IMR-90 (cell line): ENCODE results near the gene RTN1.

Source experiments
- CEBPB ChIP-seq: IDR thresholded peaks from 2 replicates; pipeline ENCODE4 v1.6.1; 2012; ENCODE audit warnings: low read depth, low read length, improper control_type of control experiment
- MXI1 ChIP-seq: IDR thresholded peaks from 2 replicates; pipeline ENCODE4 v1.6.1; 2012; ENCODE audit warnings: low read depth, mild to moderate bottlenecking, low read length, moderate library complexity, borderline replicate concordance
- POLR2A ChIP-seq: IDR thresholded peaks from 2 replicates; pipeline ENCODE4 v1.6.1; 2012; ENCODE audit warnings: mild to moderate bottlenecking, low read depth, low read length
- RFX5 ChIP-seq: IDR thresholded peaks from 2 replicates; pipeline ENCODE4 v1.8.0; 2012; ENCODE audit warnings: low read depth, mild to moderate bottlenecking, low read length, moderate library complexity
- TF ChIP-seq, protein P1 (sequence below): conservative IDR thresholded peaks from 2 replicates; pipeline ENCODE4 v1.5.1; 2012; ENCODE audit warnings: mild to moderate bottlenecking, low read depth, low read length, improper control_type of control experiment

DNA sequence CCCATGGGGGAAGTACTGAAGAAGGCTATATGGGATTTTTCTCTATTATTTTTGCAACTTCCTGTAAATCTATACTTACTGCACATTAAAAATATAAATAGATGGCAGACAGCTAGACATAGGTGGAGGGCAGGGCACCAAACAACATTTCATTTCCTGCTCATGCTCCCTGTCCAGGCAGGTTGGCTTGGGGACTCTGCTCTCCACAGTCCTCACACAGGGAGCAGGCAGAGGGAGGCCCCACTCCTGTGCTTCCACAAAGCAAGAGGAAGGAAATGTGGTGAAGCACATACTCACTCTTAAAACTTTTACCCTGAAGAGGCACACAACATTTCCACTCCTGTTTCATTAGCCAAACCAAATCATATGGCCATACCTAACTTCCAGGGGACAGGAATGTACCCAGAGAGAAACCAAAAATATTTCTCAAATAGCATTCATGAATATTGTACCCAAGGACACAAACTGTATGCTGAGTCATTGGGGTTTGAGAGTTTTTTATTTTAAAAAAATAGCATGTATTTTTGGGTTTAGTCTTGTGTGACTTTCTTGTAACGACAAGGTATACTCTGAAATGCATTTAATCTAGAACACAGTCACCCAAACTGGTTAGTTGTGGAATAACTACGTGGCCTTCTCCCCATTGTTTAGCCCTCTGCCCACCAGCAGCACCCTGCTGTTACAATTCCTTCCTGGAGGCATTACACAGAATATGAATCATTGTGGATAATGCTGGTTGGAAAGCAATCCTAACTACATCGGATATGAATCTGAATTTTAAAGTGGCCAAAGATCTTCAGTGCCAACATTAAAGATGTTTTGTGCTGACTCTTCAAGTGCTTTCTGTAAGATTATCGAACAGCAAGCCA, 40.9 kb downstream of the RTN1 start:
- TF ChIP-seq POLR2A (no peak), RFX5 (no peak), CEBPB (no peak), MXI1 (no peak)
- TF ChIP-seq, protein P1, sequence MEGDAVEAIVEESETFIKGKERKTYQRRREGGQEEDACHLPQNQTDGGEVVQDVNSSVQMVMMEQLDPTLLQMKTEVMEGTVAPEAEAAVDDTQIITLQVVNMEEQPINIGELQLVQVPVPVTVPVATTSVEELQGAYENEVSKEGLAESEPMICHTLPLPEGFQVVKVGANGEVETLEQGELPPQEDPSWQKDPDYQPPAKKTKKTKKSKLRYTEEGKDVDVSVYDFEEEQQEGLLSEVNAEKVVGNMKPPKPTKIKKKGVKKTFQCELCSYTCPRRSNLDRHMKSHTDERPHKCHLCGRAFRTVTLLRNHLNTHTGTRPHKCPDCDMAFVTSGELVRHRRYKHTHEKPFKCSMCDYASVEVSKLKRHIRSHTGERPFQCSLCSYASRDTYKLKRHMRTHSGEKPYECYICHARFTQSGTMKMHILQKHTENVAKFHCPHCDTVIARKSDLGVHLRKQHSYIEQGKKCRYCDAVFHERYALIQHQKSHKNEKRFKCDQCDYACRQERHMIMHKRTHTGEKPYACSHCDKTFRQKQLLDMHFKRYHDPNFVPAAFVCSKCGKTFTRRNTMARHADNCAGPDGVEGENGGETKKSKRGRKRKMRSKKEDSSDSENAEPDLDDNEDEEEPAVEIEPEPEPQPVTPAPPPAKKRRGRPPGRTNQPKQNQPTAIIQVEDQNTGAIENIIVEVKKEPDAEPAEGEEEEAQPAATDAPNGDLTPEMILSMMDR, result no peak
